A549 (cell line): ENCODE results near the gene ARGLU1. TPM values are rescaled to one million over a fixed set of nuclear protein-coding genes. Genes with fewer than 3 reads are reported as not detected.

Experiments
- ATAC-seq, 2 experiments: fragments of 200-7000 bp in 1 of 2; fragments of >200 bp in 1 of 2; cut with Nextera tagmentation in 1 of 2; cut with Tn5 transposase in 1 of 2; 3 replicates each; pipeline versions ENCODE4 v1.8.0 to v1.9.1; 2018 to 2020; ENCODE audit warnings: mild to moderate bottlenecking in 1 of 2, moderate library complexity in 1 of 2
- CTCF ChIA-PET: fragments of 300-600 bp; sonication (Branson Sonifier 250); formaldehyde crosslinking; extraction: SDS; loops from one replicate; lab custom pipeline; 2021; ENCODE audit warnings: antibody characterized with exemption, inconsistent platforms; lab: Yijun Ruan, JAX
- POLR2A ChIA-PET: fragments of 350-600 bp; formaldehyde crosslinking; extraction: SDS; loops from one replicate; lab custom pipeline; 2021; ENCODE audit warnings: antibody characterized with exemption, inconsistent platforms; lab: Yijun Ruan, JAX
- DNase-seq, 2 experiments: peaks; one replicate each; pipeline versions ENCODE4 v3.0.0 to v3.0.0-alpha.2; 2011 to 2016; ENCODE audit warnings: low read depth in 1 of 2, low spot score in 1 of 2
- FAIRE-seq: peaks from 2 replicates; lab custom pipeline; 2011; peaks lifted over from hg19 to GRCh38; lab: Jason Lieb, UNC
- H3K27ac ChIP-seq, 2 experiments: fragments of >200 bp; sonication (Bioruptor Twin); formaldehyde crosslinking; 3 replicates each; pipeline ENCODE4 v1.5.1; 2016 to 2017
- H3K4me1 ChIP-seq: fragments of >200 bp; sonication (Bioruptor Twin); formaldehyde crosslinking; 3 replicates; pipeline ENCODE4 v1.6.1; 2016
- H3K4me2 ChIP-seq: fragments of >200 bp; sonication (Bioruptor Twin); formaldehyde crosslinking; 3 replicates; pipeline ENCODE4 v1.6.1; 2016
- H3K4me3 ChIP-seq: fragments of >200 bp; sonication (Bioruptor Twin); formaldehyde crosslinking; 3 replicates; pipeline ENCODE4 v1.5.1; 2016
- H3K9me3 ChIP-seq: fragments of >200 bp; sonication (Bioruptor Twin); formaldehyde crosslinking; 3 replicates; pipeline ENCODE4 v1.6.1; 2016
- CEBPB ChIP-seq, 2 experiments: fragments of >200 bp in 1 of 2; sonication (Bioruptor Twin) in 1 of 2; formaldehyde crosslinking in 1 of 2; IDR thresholded peaks; 2 replicates each; pipeline ENCODE4 v1.6.1; 2012 to 2016
- CHD2 ChIP-seq: fragments of 150-350 bp; IDR thresholded peaks from 2 replicates; pipeline ENCODE4 v1.6.1; 2014; ENCODE audit warnings: low read length; ENCODE audit not compliant: partially characterized antibody
- CHD4 ChIP-seq: fragments of 200-600 bp; sonication (generic); IDR thresholded peaks from 2 replicates; pipeline ENCODE4 v1.6.1; 2016; ENCODE audit warnings: antibody characterized with exemption, mild to moderate bottlenecking, borderline replicate concordance
- CTCF ChIP-seq: fragments of >200 bp; sonication (Bioruptor Twin); formaldehyde crosslinking; IDR thresholded peaks from 3 replicates; pipeline ENCODE4 v1.5.1; 2016
- EHF ChIP-seq: fragments of 250-450 bp; sonication (Bioruptor Pico); IDR thresholded peaks from 2 replicates; pipeline ENCODE4 v1.5.0; 2020; ENCODE audit warnings: mild to moderate bottlenecking
- ELK1 ChIP-seq: fragments of 150-350 bp; IDR thresholded peaks from 2 replicates; pipeline ENCODE4 v1.6.1; 2014; ENCODE audit warnings: low read depth, mild to moderate bottlenecking, low read length
- ESRRA ChIP-seq: fragments of 150-350 bp; IDR thresholded peaks from 2 replicates; pipeline ENCODE4 v1.6.1; 2014; ENCODE audit warnings: mild to moderate bottlenecking, low read length, borderline replicate concordance
- FOSL2 ChIP-seq, 2 experiments: fragments of 450-650 bp in 1 of 2; fragments of >200 bp in 1 of 2; sonication (Bioruptor Twin) in 1 of 2; formaldehyde crosslinking; IDR thresholded peaks; 2 replicates each; pipeline versions ENCODE4 v1.5.0 to v1.6.1; 2016 to 2020; ENCODE audit warnings: mild to moderate bottlenecking in 1 of 2, moderate library complexity in 1 of 2
- HDAC2 ChIP-seq: fragments of 200-600 bp; sonication (generic); IDR thresholded peaks from 2 replicates; pipeline ENCODE4 v1.6.1; 2016
- HEYL ChIP-seq: fragments of 250-450 bp; sonication (Bioruptor Pico); IDR thresholded peaks from 2 replicates; pipeline ENCODE4 v1.8.0; 2021; ENCODE audit warnings: mild to moderate bottlenecking, moderate library complexity
- NPAS2 ChIP-seq: fragments of 250-450 bp; sonication (Bioruptor Pico); IDR thresholded peaks from 2 replicates; pipeline ENCODE4 v1.8.0; 2022; ENCODE audit warnings: mild to moderate bottlenecking, moderate library complexity, borderline replicate concordance
- PHF8 ChIP-seq: fragments of 200-600 bp; sonication (generic); IDR thresholded peaks from 2 replicates; pipeline ENCODE4 v1.6.1; 2016; ENCODE audit warnings: low read depth, mild to moderate bottlenecking, antibody characterized with exemption, moderate library complexity, borderline replicate concordance
- POLR2A ChIP-seq: IDR thresholded peaks from 2 replicates; pipeline ENCODE4 v1.6.1; 2012; ENCODE audit warnings: mild to moderate bottlenecking, low read length
- RAD21 ChIP-seq, 2 experiments: fragments of >200 bp in 1 of 2; sonication (Bioruptor Twin) in 1 of 2; formaldehyde crosslinking in 1 of 2; IDR thresholded peaks in 1 of 2; conservative IDR thresholded peaks in 1 of 2; 2 replicates in 1 of 2; 3 replicates in 1 of 2; pipeline ENCODE4 v1.6.1; 2012 to 2018; ENCODE audit warnings: inconsistent platforms in 1 of 2
- RARB ChIP-seq: fragments of 250-450 bp; sonication (Bioruptor Pico); IDR thresholded peaks from 2 replicates; pipeline ENCODE4 v1.8.0; 2021; ENCODE audit warnings: mild to moderate bottlenecking, moderate library complexity
- SMC3 ChIP-seq: fragments of >200 bp; sonication (Bioruptor Twin); formaldehyde crosslinking; IDR thresholded peaks from 3 replicates; pipeline ENCODE4 v1.6.1; 2018; ENCODE audit warnings: inconsistent platforms
- TFCP2L1 ChIP-seq: fragments of 250-450 bp; sonication (Bioruptor Pico); IDR thresholded peaks from 2 replicates; pipeline ENCODE4 v1.5.0; 2021; ENCODE audit warnings: mild to moderate bottlenecking
- TP53 ChIP-seq: fragments of 250-450 bp; sonication (Bioruptor Pico); IDR thresholded peaks from 2 replicates; pipeline ENCODE4 v1.5.0; 2021; ENCODE audit warnings: mild to moderate bottlenecking, moderate library complexity
- ZC3H11A ChIP-seq: fragments of 450-650 bp; IDR thresholded peaks from 2 replicates; pipeline ENCODE4 v1.6.1; 2014; ENCODE audit warnings: antibody characterized with exemption, mild to moderate bottlenecking
- ZFP36 ChIP-seq: fragments of 450-650 bp; IDR thresholded peaks from 2 replicates; pipeline ENCODE4 v1.6.1; 2014; ENCODE audit warnings: borderline replicate concordance; ENCODE audit not compliant: partially characterized antibody
- ZNF302 ChIP-seq: fragments of 250-450 bp; sonication (Bioruptor Pico); IDR thresholded peaks from 2 replicates; pipeline ENCODE4 v1.9.0; 2021; ENCODE audit warnings: inconsistent platforms, mild to moderate bottlenecking, moderate library complexity
- WGBS: methylation state at CpG from one replicate; pipeline ENCODE4 v1.1.6; 2017; ENCODE audit errors: missing lambda C conversion rate; 5-methylcytosine and 5-hydroxymethylcytosine counted together
- polyA plus RNA-seq, 4 experiments: library from polyadenylated mRNA; depleted of rRNA in 3 of 4; stranded (reverse); fragments of >200 nt; fragmentation: RNase III in 1 of 4; extraction: RNeasy Plus Mini Kit Qiagen cat#74134 plus additional on column Dnase treatment in 1 of 4; gene quantifications; 2 replicates in 3 of 4; 3 replicates in 1 of 4; pipeline ENCODE4 v1.2.3, GENCODE V29; 2011 to 2017
- TF ChIP-seq, protein P1 (sequence below): fragments of 250-450 bp; sonication (Bioruptor Pico); IDR thresholded peaks from 2 replicates; pipeline ENCODE4 v1.5.0; 2021; ENCODE audit warnings: mild to moderate bottlenecking, moderate library complexity, borderline replicate concordance
- TF ChIP-seq, protein P2 (sequence below): fragments of >200 bp; sonication (Bioruptor Twin); formaldehyde crosslinking; IDR thresholded peaks from 3 replicates; pipeline ENCODE4 v1.6.1; 2016

ARGLU1 gene
- polyA plus RNA-seq, 2 of the 4 experiments (the other 2 are of a cell fraction): 67.2 to 137 TPM

- no peaks in the 10 kb centered on the region for H3K4me1 ChIP-seq
These were observed 40.5 kb downstream of the ARGLU1 start for GRCh38 chr13:106527445-106527801.

GRCh38 chr13:106526738-106527444, 41.0 kb downstream of the ARGLU1 start:
- FAIRE-seq: no peak
- ATAC-seq: no peak
- H3K4me3 ChIP-seq: no peak overlapping the region
- POLR2A ChIA-PET: no interaction called here
- no peaks in the 10 kb centered on the region for H3K9me3 ChIP-seq
- 74% methylated on average over 8 of the region's 8 CpGs for WGBS
- H3K27ac ChIP-seq: no peak overlapping the region
- DNase-seq: no peak
- no peaks in the 10 kb centered on the region for H3K4me1 ChIP-seq
- TF ChIP-seq RAD21 (conservative IDR thresholded peaks at IDR 0.05 in 1 of 2, IDR thresholded peaks at IDR 0.05 in 1 of 2) (no peak), ELK1 (no peak)
- TF ChIP-seq, protein P1, sequence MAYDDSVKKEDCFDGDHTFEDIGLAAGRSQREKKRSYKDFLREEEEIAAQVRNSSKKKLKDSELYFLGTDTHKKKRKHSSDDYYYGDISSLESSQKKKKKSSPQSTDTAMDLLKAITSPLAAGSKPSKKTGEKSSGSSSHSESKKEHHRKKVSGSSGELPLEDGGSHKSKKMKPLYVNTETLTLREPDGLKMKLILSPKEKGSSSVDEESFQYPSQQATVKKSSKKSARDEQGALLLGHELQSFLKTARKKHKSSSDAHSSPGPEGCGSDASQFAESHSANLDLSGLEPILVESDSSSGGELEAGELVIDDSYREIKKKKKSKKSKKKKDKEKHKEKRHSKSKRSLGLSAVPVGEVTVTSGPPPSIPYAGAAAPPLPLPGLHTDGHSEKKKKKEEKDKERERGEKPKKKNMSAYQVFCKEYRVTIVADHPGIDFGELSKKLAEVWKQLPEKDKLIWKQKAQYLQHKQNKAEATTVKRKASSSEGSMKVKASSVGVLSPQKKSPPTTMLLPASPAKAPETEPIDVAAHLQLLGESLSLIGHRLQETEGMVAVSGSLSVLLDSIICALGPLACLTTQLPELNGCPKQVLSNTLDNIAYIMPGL (CRISPR knock-in tag): no peak
- TF ChIP-seq, all 56 proteins: peak for 0
- H3K4me2 ChIP-seq: no peak overlapping the region
- CTCF ChIA-PET: interaction anchor here (1.1 kb wide), 1 partner anchor 9 kb away, joined by 3 read pairs; no protein-coding TSS in a partner anchor

More at GRCh38 chr13:106527445-106527801, 40.5 kb downstream of the ARGLU1 start:
- no peak for TF ChIP-seq TP53 (CRISPR knock-in tag)
- no peak for TF ChIP-seq PHF8
- no peak for TF ChIP-seq CEBPB (IDR thresholded peaks at IDR 0.05)
- no peak for TF ChIP-seq HEYL (CRISPR knock-in tag)
- TF ChIP-seq SMC3: no peak
- no peak for TF ChIP-seq ZFP36
- TF ChIP-seq ESRRA: no peak
- TF ChIP-seq RARB: no peak
- TF ChIP-seq HDAC2: no peak
- no peak for TF ChIP-seq NPAS2 (CRISPR knock-in tag)
- no peak for TF ChIP-seq CHD2
- no peak for TF ChIP-seq ZNF302 (CRISPR knock-in tag)
- no peak for TF ChIP-seq TFCP2L1
- no peak for TF ChIP-seq CTCF
- CTCF ChIA-PET: interaction anchor here (1.1 kb wide), 1 partner anchor 9 kb away, joined by 3 read pairs; no protein-coding TSS in a partner anchor
- H3K4me2 ChIP-seq: no peak overlapping the region
- no peak for DNase-seq
- H3K4me3 ChIP-seq: no peak overlapping the region
- no peak for ATAC-seq
- H3K9me3 ChIP-seq: no peaks in the 10 kb centered on the region
- no peak for FAIRE-seq
- no peak overlapping the region for H3K27ac ChIP-seq
- POLR2A ChIA-PET: no interaction called here
- 50% methylated on average over 1 of the region's 1 CpG for WGBS

DNA sequence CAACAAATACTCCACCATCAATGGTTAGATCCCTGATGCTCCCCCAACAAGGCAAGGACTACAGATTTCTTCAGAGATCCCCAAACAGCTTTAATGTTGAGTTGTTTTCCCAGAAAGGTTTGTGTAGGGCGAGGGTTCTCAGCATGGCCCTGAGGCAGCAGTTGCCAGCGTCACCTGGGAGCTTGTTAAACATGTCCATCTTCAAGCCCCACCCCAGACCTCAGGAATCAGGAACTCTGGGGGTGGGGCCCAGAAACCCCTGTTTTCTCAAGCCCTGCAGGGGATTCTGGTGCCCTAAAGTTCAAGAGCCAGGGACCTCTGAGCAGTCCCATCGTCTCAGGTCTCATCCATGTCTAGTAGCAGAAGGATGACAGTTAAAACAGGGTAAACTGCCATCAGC, 42.1 kb downstream of the ARGLU1 start:
- Histone ChIP-seq H3K4me2 (no peak overlapping the region), H3K9me3 (no peaks in the 10 kb centered on the region), H3K4me3 (no peak overlapping the region), H3K27ac (no peak overlapping the region), H3K4me1 (no peaks in the 10 kb centered on the region)
- FAIRE-seq (no peak), ATAC-seq (no peak), DNase-seq (no peak)
- POLR2A ChIA-PET: no interaction called here
- CTCF ChIA-PET: interaction anchor here (1.4 kb wide), 1 partner anchor 11 kb away, joined by 4 read pairs; the partner anchor contains the start of gene EFNB2
- WGBS: 46% methylated on average over 2 of the region's 3 CpGs
- TF ChIP-seq HEYL (CRISPR knock-in tag) (no peak), ELK1 (no peak), ESRRA (no peak), EHF (CRISPR knock-in tag) (no peak), PHF8 (no peak), POLR2A (no peak), ZC3H11A (no peak), CHD4 (no peak), FOSL2 (IDR thresholded peaks at IDR 0.05) (no peak), FOSL2 (CRISPR knock-in tag; IDR thresholded peaks at IDR 0.05) (no peak)
- TF ChIP-seq, protein P1 (CRISPR knock-in tag): no peak
- TF ChIP-seq, protein P2, sequence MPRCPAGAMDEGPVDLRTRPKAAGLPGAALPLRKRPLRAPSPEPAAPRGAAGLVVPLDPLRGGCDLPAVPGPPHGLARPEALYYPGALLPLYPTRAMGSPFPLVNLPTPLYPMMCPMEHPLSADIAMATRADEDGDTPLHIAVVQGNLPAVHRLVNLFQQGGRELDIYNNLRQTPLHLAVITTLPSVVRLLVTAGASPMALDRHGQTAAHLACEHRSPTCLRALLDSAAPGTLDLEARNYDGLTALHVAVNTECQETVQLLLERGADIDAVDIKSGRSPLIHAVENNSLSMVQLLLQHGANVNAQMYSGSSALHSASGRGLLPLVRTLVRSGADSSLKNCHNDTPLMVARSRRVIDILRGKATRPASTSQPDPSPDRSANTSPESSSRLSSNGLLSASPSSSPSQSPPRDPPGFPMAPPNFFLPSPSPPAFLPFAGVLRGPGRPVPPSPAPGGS: no peak
